Nephron (organoid): Measurements from ENCODE around the gene SLC18A2.

Source experiments
- H3K27ac Mint-ChIP-seq, 3 experiments: 2 replicates each; pipeline ENCODE4 v1.8.0; 2020; ENCODE audit warnings: mixed read lengths in 3 of 3, mild to moderate bottlenecking in 2 of 3, moderate library complexity in 1 of 3
- H3K27me3 Mint-ChIP-seq: 2 replicates; pipeline ENCODE4 v1.8.0; 2021; ENCODE audit warnings: low read depth, mild to moderate bottlenecking, moderate library complexity, mixed read lengths
- H3K36me3 Mint-ChIP-seq: 2 replicates; pipeline ENCODE4 v1.8.0; 2020; ENCODE audit warnings: low read depth, mixed read lengths
- H3K4me1 Mint-ChIP-seq: 2 replicates; pipeline ENCODE4 v1.8.0; 2020; ENCODE audit warnings: mixed read lengths
- H3K4me3 Mint-ChIP-seq, 3 experiments: 2 replicates each; pipeline ENCODE4 v1.8.0; 2020; ENCODE audit warnings: mild to moderate bottlenecking in 3 of 3, mixed read lengths in 3 of 3, moderate library complexity in 2 of 3
- H3K9me3 Mint-ChIP-seq: 2 replicates; pipeline ENCODE4 v1.8.0; 2020; ENCODE audit warnings: mixed read lengths
- CTCF ChIP-seq, 3 experiments: fragments of 200-600 bp; sonication (generic); IDR thresholded peaks; one replicate each; pipeline ENCODE4 v1.5.0; 2021; ENCODE audit warnings: antibody characterized with exemption in 3 of 3; ENCODE audit not compliant: unreplicated experiment in 3 of 3

The SLC18A2 gene

GRCh38 chr10:117239721-117240620, 943 bp upstream of the SLC18A2 start:
- Mint-ChIP-seq H3K9me3 (no peaks in the 10 kb centered on the region), H3K4me3 (peak overlapping the region; percentile 12 to 32 (median 24)), H3K4me1 (peaks cover 5% of the 10 kb centered on the region), H3K36me3 (no peaks in the 10 kb centered on the region), H3K27me3 (peaks cover 89% of the 10 kb centered on the region), H3K27ac (no peak overlapping the region)
- TF ChIP-seq CTCF (IDR thresholded peaks at IDR 0.05; ENCODE audit: unreplicated experiment in 3 of 3) = no peak

- no peaks in the 10 kb centered on the region for H3K9me3 Mint-ChIP-seq
- no peak overlapping the region for H3K27ac Mint-ChIP-seq
- H3K4me1 Mint-ChIP-seq = peaks cover 5% of the 10 kb centered on the region
- TF ChIP-seq CTCF (IDR thresholded peaks at IDR 0.05; ENCODE audit: unreplicated experiment in 3 of 3) = no peak
- H3K36me3 Mint-ChIP-seq = no peaks in the 10 kb centered on the region
- H3K4me3 Mint-ChIP-seq = peak overlapping the region; percentile 67 to 76 (median 71)
- H3K27me3 Mint-ChIP-seq = peaks cover 86% of the 10 kb centered on the region
Observed at GRCh38 chr10:117241541-117242462, 888 bp downstream of the SLC18A2 start.

GRCh38 chr10:117242463-117242832, 1.5 kb downstream of the SLC18A2 start:
- peaks cover 88% of the 10 kb centered on the region for H3K27me3 Mint-ChIP-seq
- no peaks in the 10 kb centered on the region for H3K9me3 Mint-ChIP-seq
- no peaks in the 10 kb centered on the region for H3K36me3 Mint-ChIP-seq
- no peak for TF ChIP-seq CTCF (IDR thresholded peaks at IDR 0.05; ENCODE audit: unreplicated experiment in 3 of 3)
- H3K4me1 Mint-ChIP-seq = peaks cover 5% of the 10 kb centered on the region
- H3K27ac Mint-ChIP-seq = no peak overlapping the region
- peak overlapping the region; percentile 45 to 71 (median 66) for H3K4me3 Mint-ChIP-seq

- H3K36me3 Mint-ChIP-seq = no peaks in the 10 kb centered on the region
- no peak for TF ChIP-seq CTCF (IDR thresholded peaks at IDR 0.05; ENCODE audit: unreplicated experiment in 3 of 3)
- H3K27ac Mint-ChIP-seq = no peak overlapping the region
- H3K4me3 Mint-ChIP-seq = no peak overlapping the region
- H3K4me1 Mint-ChIP-seq = peaks cover 6% of the 10 kb centered on the region
- no peaks in the 10 kb centered on the region for H3K9me3 Mint-ChIP-seq
- peaks cover 77% of the 10 kb centered on the region for H3K27me3 Mint-ChIP-seq
Observed at GRCh38 chr10:117246997-117247671, 6.2 kb downstream of the SLC18A2 start.

GRCh38 chr10:117248750-117249465, 8.0 kb downstream of the SLC18A2 start:
- Mint-ChIP-seq H3K36me3 (no peaks in the 10 kb centered on the region), H3K27ac (no peak overlapping the region), H3K4me1 (peaks cover 5% of the 10 kb centered on the region), H3K9me3 (no peaks in the 10 kb centered on the region), H3K27me3 (peaks cover 60% of the 10 kb centered on the region), H3K4me3 (no peak overlapping the region)
- TF ChIP-seq CTCF (IDR thresholded peaks at IDR 0.05; ENCODE audit: unreplicated experiment in 3 of 3) = no peak
